GM23338 (cell line): ENCODE measurements around the gene RAD9B. TPM values are rescaled to one million over a fixed set of nuclear protein-coding genes. Genes with fewer than 3 reads are reported as not detected.

Experiments
- ATAC-seq: fragments of 200-7000 bp; cut with Tn5 transposase; 3 replicates; pipeline ENCODE4 v1.9.1; 2020
- DNase-seq: peaks from one replicate; pipeline ENCODE4 v3.0.0-alpha.2; 2015; ENCODE audit warnings: low spot score
- H2AFZ ChIP-seq: fragments of 200-600 bp; sonication (generic); 2 replicates; pipeline ENCODE4 v1.8.0; 2016; ENCODE audit warnings: antibody characterized with exemption, mild to moderate bottlenecking, moderate library complexity
- H3F3A ChIP-seq: fragments of 200-600 bp; sonication (generic); replicated peaks from 2 replicates; pipeline ENCODE4 v1.8.0; 2017; ENCODE audit warnings: antibody characterized with exemption, mixed run types, low read depth
- H3K27ac ChIP-seq: fragments of 200-600 bp; sonication (generic); 2 replicates; pipeline ENCODE4 v1.6.1; 2016; ENCODE audit warnings: low read depth
- H3K27me3 ChIP-seq: fragments of 200-600 bp; sonication (generic); 2 replicates; pipeline ENCODE4 v1.8.0; 2016; ENCODE audit warnings: mild to moderate bottlenecking, mixed run types, moderate library complexity; ENCODE audit not compliant: insufficient read depth
- H3K36me3 ChIP-seq: fragments of 200-600 bp; sonication (generic); 2 replicates; pipeline ENCODE4 v1.8.0; 2016; ENCODE audit warnings: mild to moderate bottlenecking; ENCODE audit not compliant: insufficient read depth
- H3K4me1 ChIP-seq: fragments of 200-600 bp; sonication (generic); 2 replicates; pipeline ENCODE4 v1.8.0; 2016; ENCODE audit warnings: mild to moderate bottlenecking, moderate library complexity; ENCODE audit not compliant: insufficient read depth
- H3K4me2 ChIP-seq: fragments of 200-600 bp; sonication (generic); 2 replicates; pipeline ENCODE4 v1.7.1; 2017; ENCODE audit warnings: mixed run types
- H3K4me3 ChIP-seq: fragments of 200-600 bp; sonication (generic); 2 replicates; pipeline ENCODE4 v1.6.1; 2016; ENCODE audit warnings: mixed run types
- H3K79me2 ChIP-seq: fragments of 200-600 bp; sonication (generic); replicated peaks from 2 replicates; pipeline ENCODE4 v1.8.0; 2017; ENCODE audit warnings: mild to moderate bottlenecking; ENCODE audit not compliant: insufficient read depth
- H3K9me2 ChIP-seq: fragments of 200-600 bp; sonication (generic); 2 replicates; pipeline ENCODE4 v1.8.0; 2017; ENCODE audit not compliant: insufficient read depth
- H4K20me1 ChIP-seq: fragments of 200-600 bp; sonication (generic); replicated peaks from 2 replicates; pipeline ENCODE4 v1.8.0; 2017; ENCODE audit warnings: mild to moderate bottlenecking; ENCODE audit not compliant: insufficient read depth
- H3K27ac Mint-ChIP-seq: 2 replicates; pipeline ENCODE4 v1.8.0; 2020; ENCODE audit warnings: inconsistent platforms, mild to moderate bottlenecking, moderate library complexity, mixed read lengths
- H3K27me3 Mint-ChIP-seq: 3 replicates; pipeline ENCODE4 v1.8.0; 2022; ENCODE audit warnings: low read depth, mild to moderate bottlenecking, moderate library complexity, mixed read lengths, inconsistent platforms; ENCODE audit not compliant: insufficient read depth, poor library complexity
- H3K36me3 Mint-ChIP-seq: 3 replicates; pipeline ENCODE4 v1.8.0; 2021; ENCODE audit warnings: low read depth, mild to moderate bottlenecking, inconsistent platforms, moderate library complexity, mixed read lengths
- H3K4me1 Mint-ChIP-seq: 3 replicates; pipeline ENCODE4 v1.8.0; 2020; ENCODE audit warnings: mild to moderate bottlenecking, inconsistent platforms, mixed read lengths
- H3K4me3 Mint-ChIP-seq: 3 replicates; pipeline ENCODE4 v1.8.0; 2021; ENCODE audit warnings: moderate library complexity, mild to moderate bottlenecking, inconsistent platforms, mixed read lengths
- H3K9me3 Mint-ChIP-seq: 3 replicates; pipeline ENCODE4 v1.8.0; 2020; ENCODE audit warnings: moderate library complexity, mild to moderate bottlenecking, inconsistent platforms, mixed read lengths
- ETS1 ChIP-seq: IDR thresholded peaks from 2 replicates; pipeline ENCODE4 v1.6.1; 2016; ENCODE audit warnings: antibody characterized with exemption
- EZH2phosphoT487 ChIP-seq: fragments of 200-600 bp; sonication (generic); IDR thresholded peaks from one replicate; pipeline ENCODE4 v1.8.1; 2018; ENCODE audit warnings: antibody characterized with exemption; ENCODE audit not compliant: unreplicated experiment
- ZNF331 ChIP-seq: fragments of 250-450 bp; sonication (Bioruptor Pico); IDR thresholded peaks from 2 replicates; pipeline ENCODE4 v1.5.0; 2020; ENCODE audit warnings: low read depth, mild to moderate bottlenecking, moderate library complexity
- ZNF462 ChIP-seq: fragments of 250-450 bp; sonication (Bioruptor Pico); IDR thresholded peaks from 2 replicates; pipeline ENCODE4 v1.5.0; 2020; ENCODE audit warnings: mild to moderate bottlenecking, moderate library complexity
- polyA plus RNA-seq: library from polyadenylated mRNA; unstranded; fragments of >200 nt; fragmentation: Nextera tagmentation; extraction: Ambion mirVana; gene quantifications from 2 replicates; pipeline ENCODE4 v1.2.1, GENCODE V29; 2016
- total RNA-seq: library from RNA; depleted of rRNA; stranded (reverse); fragments of >200 nt; shearing (Covaris generic); gene quantifications from 2 replicates; pipeline ENCODE4 v1.2.3, GENCODE V29; 2014
- TF ChIP-seq, protein P1 (sequence below): IDR thresholded peaks from one replicate; pipeline ENCODE4 v1.6.1; 2018; ENCODE audit warnings: antibody characterized with exemption; ENCODE audit not compliant: unreplicated experiment

RAD9B gene
- total and polyA plus RNA-seq, 2 experiments from 2014 or later, result not detected

DNA sequence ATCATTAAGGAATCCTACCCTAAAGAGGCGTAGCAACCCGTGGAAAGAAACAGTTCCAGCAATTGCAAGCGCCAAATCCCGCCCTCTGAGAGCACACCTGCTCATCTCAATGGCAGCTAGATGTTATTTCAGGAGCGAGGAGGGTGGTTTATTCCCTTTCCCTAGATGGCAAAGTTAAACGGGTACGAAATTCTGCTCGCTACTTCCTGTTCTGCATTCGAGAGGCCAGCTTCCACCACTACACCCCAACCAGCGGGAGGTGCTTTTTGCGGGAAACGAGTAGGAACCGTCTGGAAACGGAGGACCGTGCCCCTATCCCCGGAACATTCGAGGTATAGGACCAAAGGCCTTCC, 756 bp upstream of the RAD9B start (continued):
- no peak for TF ChIP-seq ZNF462 (CRISPR knock-in tag)
- TF ChIP-seq ETS1, result no peak
- TF ChIP-seq ZNF331, result no peak

DNA sequence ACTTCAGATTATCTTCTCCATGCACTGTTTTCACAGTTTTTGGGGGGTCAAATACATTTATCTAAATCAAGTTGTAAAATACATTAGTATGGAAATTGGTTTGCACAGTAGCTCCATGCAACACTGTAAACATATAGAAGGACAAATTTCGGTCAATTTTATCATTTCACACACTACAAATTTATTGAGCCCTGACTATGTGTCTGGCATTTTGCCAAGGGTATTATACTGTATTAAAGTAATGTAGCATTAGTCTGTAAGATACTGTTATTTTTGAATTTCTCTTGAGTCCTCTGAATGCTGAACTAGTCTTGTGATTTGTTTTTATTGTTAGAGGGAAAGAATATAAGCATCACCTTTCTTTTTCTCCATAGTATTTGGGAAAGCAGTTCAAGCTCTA, 1.3 kb downstream of the RAD9B start:
- DNase-seq (no peak), ATAC-seq (no peak)
- Histone ChIP-seq H3K27ac (no peak overlapping the region), H2AFZ (no peak overlapping the region), H3K4me1 (peaks cover 6% of the 10 kb centered on the region; the same call in 1 of the 2 replicates), H3K27me3 (peaks cover 19% of the 10 kb centered on the region), H3K36me3 (no peaks in the 10 kb centered on the region), H3K4me3 (no peak overlapping the region), H4K20me1 (no peaks in the 10 kb centered on the region), H3F3A (no peaks in the 10 kb centered on the region), H3K9me2 (peaks cover 10% of the 10 kb centered on the region), H3K79me2 (peaks cover 25% of the 10 kb centered on the region), H3K4me2 (no peak overlapping the region)
- H3K36me3 Mint-ChIP-seq, result peaks cover 11% of the 10 kb centered on the region; the same call in 2 of the 3 replicates
- H3K27me3 Mint-ChIP-seq, result peaks cover 22% of the 10 kb centered on the region
- peaks cover 19% of the 10 kb centered on the region for H3K9me3 Mint-ChIP-seq
- H3K4me1 Mint-ChIP-seq, result peaks cover 6% of the 10 kb centered on the region
- no peak overlapping the region for H3K27ac Mint-ChIP-seq
- H3K4me3 Mint-ChIP-seq, result no peak overlapping the region
- TF ChIP-seq ZNF462 (CRISPR knock-in tag), result no peak
- TF ChIP-seq, protein P1, sequence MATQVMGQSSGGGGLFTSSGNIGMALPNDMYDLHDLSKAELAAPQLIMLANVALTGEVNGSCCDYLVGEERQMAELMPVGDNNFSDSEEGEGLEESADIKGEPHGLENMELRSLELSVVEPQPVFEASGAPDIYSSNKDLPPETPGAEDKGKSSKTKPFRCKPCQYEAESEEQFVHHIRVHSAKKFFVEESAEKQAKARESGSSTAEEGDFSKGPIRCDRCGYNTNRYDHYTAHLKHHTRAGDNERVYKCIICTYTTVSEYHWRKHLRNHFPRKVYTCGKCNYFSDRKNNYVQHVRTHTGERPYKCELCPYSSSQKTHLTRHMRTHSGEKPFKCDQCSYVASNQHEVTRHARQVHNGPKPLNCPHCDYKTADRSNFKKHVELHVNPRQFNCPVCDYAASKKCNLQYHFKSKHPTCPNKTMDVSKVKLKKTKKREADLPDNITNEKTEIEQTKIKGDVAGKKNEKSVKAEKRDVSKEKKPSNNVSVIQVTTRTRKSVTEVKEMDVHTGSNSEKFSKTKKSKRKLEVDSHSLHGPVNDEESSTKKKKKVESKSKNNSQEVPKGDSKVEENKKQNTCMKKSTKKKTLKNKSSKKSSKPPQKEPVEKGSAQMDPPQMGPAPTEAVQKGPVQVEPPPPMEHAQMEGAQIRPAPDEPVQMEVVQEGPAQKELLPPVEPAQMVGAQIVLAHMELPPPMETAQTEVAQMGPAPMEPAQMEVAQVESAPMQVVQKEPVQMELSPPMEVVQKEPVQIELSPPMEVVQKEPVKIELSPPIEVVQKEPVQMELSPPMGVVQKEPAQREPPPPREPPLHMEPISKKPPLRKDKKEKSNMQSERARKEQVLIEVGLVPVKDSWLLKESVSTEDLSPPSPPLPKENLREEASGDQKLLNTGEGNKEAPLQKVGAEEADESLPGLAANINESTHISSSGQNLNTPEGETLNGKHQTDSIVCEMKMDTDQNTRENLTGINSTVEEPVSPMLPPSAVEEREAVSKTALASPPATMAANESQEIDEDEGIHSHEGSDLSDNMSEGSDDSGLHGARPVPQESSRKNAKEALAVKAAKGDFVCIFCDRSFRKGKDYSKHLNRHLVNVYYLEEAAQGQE, result no peak
- TF ChIP-seq EZH2phosphoT487, result no peak
